HepG2 (cell line): ENCODE data around the gene AJUBA. TPM values are rescaled to one million over a fixed set of nuclear protein-coding genes. Genes with fewer than 3 reads are reported as not detected.

ENCODE experiments used
- ATF7 ChIP-seq, 2 experiments: fragments of 450-650 bp in 1 of 2; sonication (generic) in 1 of 2; formaldehyde crosslinking in 1 of 2; IDR thresholded peaks; 2 replicates each; pipeline versions ENCODE4 v1.4.0 to v1.6.1; 2016 to 2020; ENCODE audit warnings: antibody characterized with exemption in 1 of 2, mild to moderate bottlenecking in 1 of 2, missing genetic modification reagents in 1 of 2
- CENPX ChIP-seq: sonication (generic); formaldehyde crosslinking; IDR thresholded peaks from 2 replicates; pipeline ENCODE4 v1.9.0; 2021; ENCODE audit warnings: mild to moderate bottlenecking, missing genetic modification reagents, moderate library complexity
- HNRNPK ChIP-seq: fragments of 200-400 bp; formaldehyde crosslinking; IDR thresholded peaks from 2 replicates; pipeline ENCODE4 v1.6.1; 2018; ENCODE audit warnings: low read length, low read depth, moderate library complexity, mild to moderate bottlenecking; ENCODE audit not compliant: poor library complexity, severe bottlenecking
- ISX ChIP-seq: sonication (generic); formaldehyde crosslinking; conservative IDR thresholded peaks from 2 replicates; pipeline ENCODE4 v1.5.0; 2020; ENCODE audit warnings: missing genetic modification reagents
- KLF16 ChIP-seq, 2 experiments: sonication (generic) in 1 of 2; formaldehyde crosslinking in 1 of 2; IDR thresholded peaks; 2 replicates each; pipeline versions ENCODE4 v1.6.1 to v1.8.0; 2016 to 2023; ENCODE audit warnings: missing genetic modification reagents in 2 of 2, missing compliant biosample characterization in 1 of 2
- MBD4 ChIP-seq: IDR thresholded peaks from 2 replicates; pipeline ENCODE4 v1.6.1; 2012; ENCODE audit warnings: low read length, inconsistent platforms, borderline replicate concordance
- MED8 ChIP-seq: sonication (generic); formaldehyde crosslinking; IDR thresholded peaks from 2 replicates; pipeline ENCODE4 v1.8.1; 2023; ENCODE audit warnings: mild to moderate bottlenecking, missing genetic modification reagents; ENCODE audit not compliant: insufficient replicate concordance
- MZF1 ChIP-seq: sonication (generic); formaldehyde crosslinking; IDR thresholded peaks from 2 replicates; pipeline ENCODE4 v1.8.1; 2023; ENCODE audit warnings: mild to moderate bottlenecking, missing genetic modification reagents, borderline replicate concordance
- NFE2L1 ChIP-seq: sonication (generic); formaldehyde crosslinking; IDR thresholded peaks from 2 replicates; pipeline ENCODE4 v1.4.0; 2020; ENCODE audit warnings: missing genetic modification reagents, mild to moderate bottlenecking, borderline replicate concordance
- NR1H2 ChIP-seq: sonication (generic); formaldehyde crosslinking; IDR thresholded peaks from 2 replicates; pipeline ENCODE4 v1.8.1; 2022; ENCODE audit warnings: low read depth, missing genetic modification reagents, borderline replicate concordance
- PAF1 ChIP-seq: IDR thresholded peaks from 2 replicates; pipeline ENCODE4 v1.6.1; 2016; ENCODE audit warnings: missing genetic modification reagents, missing compliant biosample characterization
- PAX8 ChIP-seq: sonication (generic); formaldehyde crosslinking; IDR thresholded peaks from 2 replicates; pipeline ENCODE4 v1.8.0; 2022; ENCODE audit warnings: mild to moderate bottlenecking, missing genetic modification reagents, borderline replicate concordance
- SETDB1 ChIP-seq: sonication (generic); formaldehyde crosslinking; IDR thresholded peaks from 2 replicates; pipeline ENCODE4 v1.5.1; 2020; ENCODE audit warnings: missing genetic modification reagents, mild to moderate bottlenecking, borderline replicate concordance
- SIX1 ChIP-seq: sonication (generic); formaldehyde crosslinking; IDR thresholded peaks from 2 replicates; pipeline ENCODE4 v1.4.0; 2020; ENCODE audit warnings: missing genetic modification reagents, borderline replicate concordance
- SMYD3 ChIP-seq: sonication (generic); formaldehyde crosslinking; IDR thresholded peaks from 2 replicates; pipeline ENCODE4 v1.8.1; 2023; ENCODE audit warnings: mild to moderate bottlenecking, missing genetic modification reagents
- SNAPC2 ChIP-seq: sonication (generic); formaldehyde crosslinking; IDR thresholded peaks from 2 replicates; pipeline ENCODE4 v1.8.1; 2022; ENCODE audit warnings: mild to moderate bottlenecking, missing genetic modification reagents
- ZNF17 ChIP-seq: sonication (generic); formaldehyde crosslinking; IDR thresholded peaks from 2 replicates; pipeline ENCODE4 v1.5.0; 2020; ENCODE audit warnings: mild to moderate bottlenecking, missing genetic modification reagents
- ZNF20 ChIP-seq: sonication (generic); formaldehyde crosslinking; IDR thresholded peaks from 2 replicates; pipeline ENCODE4 v1.4.0; 2020; ENCODE audit warnings: mild to moderate bottlenecking, moderate library complexity, missing genetic modification reagents
- ZNF317 ChIP-seq: sonication (generic); formaldehyde crosslinking; IDR thresholded peaks from 2 replicates; pipeline ENCODE4 v1.5.0; 2020; ENCODE audit warnings: mild to moderate bottlenecking, missing genetic modification reagents
- ZNF557 ChIP-seq: sonication (generic); formaldehyde crosslinking; IDR thresholded peaks from 2 replicates; pipeline ENCODE4 v1.4.0; 2020; ENCODE audit warnings: missing genetic modification reagents
- ZNF678 ChIP-seq: sonication (generic); formaldehyde crosslinking; IDR thresholded peaks from 2 replicates; pipeline ENCODE4 v1.4.0; 2020; ENCODE audit warnings: mild to moderate bottlenecking, missing genetic modification reagents
- ZNF720 ChIP-seq: sonication (generic); formaldehyde crosslinking; IDR thresholded peaks from 2 replicates; pipeline ENCODE4 v1.4.0; 2020; ENCODE audit warnings: missing genetic modification reagents
- ZNF878 ChIP-seq: sonication (generic); formaldehyde crosslinking; IDR thresholded peaks from 2 replicates; pipeline ENCODE4 v1.8.1; 2023; ENCODE audit warnings: mild to moderate bottlenecking, missing genetic modification reagents, moderate library complexity
- ZNF879 ChIP-seq: sonication (generic); formaldehyde crosslinking; IDR thresholded peaks from 2 replicates; pipeline ENCODE4 v1.8.1; 2023; ENCODE audit warnings: missing genetic modification reagents
- polyA plus RNA-seq, 8 experiments: library from polyadenylated mRNA; depleted of rRNA in 3 of 8; stranded (reverse) in 7 of 8; unstranded in 1 of 8; fragments of >200 nt; fragmentation: Illumina TruSeq in 4 of 8; extraction: Trizol in 4 of 8; gene quantifications; 2 replicates each; pipeline versions ENCODE4 v1.2.1 to v1.2.3, GENCODE V29; 2011 to 2016; ENCODE audit warnings: low read depth in 4 of 8, missing spikeins in 1 of 8, mixed read lengths in 1 of 8; ENCODE audit not compliant: insufficient read depth in 1 of 8
- total RNA-seq, 5 experiments: library from RNA; depleted of rRNA; stranded (reverse); fragments of >200 nt; fragmentation: Illumina TruSeq; extraction: Trizol; gene quantifications; 2 replicates each; pipeline ENCODE4 v1.2.3, GENCODE V29; 2016; ENCODE audit warnings: low read depth in 1 of 5
- TF ChIP-seq, protein P1 (sequence below): conservative IDR thresholded peaks from 2 replicates; pipeline ENCODE4 v1.6.1; 2018; ENCODE audit warnings: missing genetic modification reagents
- TF ChIP-seq, protein P2 (sequence below): sonication (generic); formaldehyde crosslinking; IDR thresholded peaks from 2 replicates; pipeline ENCODE4 v1.5.0; 2020; ENCODE audit warnings: mild to moderate bottlenecking, low read depth, missing genetic modification reagents, borderline replicate concordance
- TF ChIP-seq, protein P3 (sequence below): sonication (generic); formaldehyde crosslinking; IDR thresholded peaks from 2 replicates; pipeline ENCODE4 v1.8.0; 2022; ENCODE audit warnings: missing genetic modification reagents, mild to moderate bottlenecking, inconsistent platforms, borderline replicate concordance

AJUBA gene
- total and polyA plus RNA-seq, 2 of the 13 experiments (the other 11 are each of a cell fraction or from before 2014, with no cell fraction given): 157 to 241 TPM

DNA sequence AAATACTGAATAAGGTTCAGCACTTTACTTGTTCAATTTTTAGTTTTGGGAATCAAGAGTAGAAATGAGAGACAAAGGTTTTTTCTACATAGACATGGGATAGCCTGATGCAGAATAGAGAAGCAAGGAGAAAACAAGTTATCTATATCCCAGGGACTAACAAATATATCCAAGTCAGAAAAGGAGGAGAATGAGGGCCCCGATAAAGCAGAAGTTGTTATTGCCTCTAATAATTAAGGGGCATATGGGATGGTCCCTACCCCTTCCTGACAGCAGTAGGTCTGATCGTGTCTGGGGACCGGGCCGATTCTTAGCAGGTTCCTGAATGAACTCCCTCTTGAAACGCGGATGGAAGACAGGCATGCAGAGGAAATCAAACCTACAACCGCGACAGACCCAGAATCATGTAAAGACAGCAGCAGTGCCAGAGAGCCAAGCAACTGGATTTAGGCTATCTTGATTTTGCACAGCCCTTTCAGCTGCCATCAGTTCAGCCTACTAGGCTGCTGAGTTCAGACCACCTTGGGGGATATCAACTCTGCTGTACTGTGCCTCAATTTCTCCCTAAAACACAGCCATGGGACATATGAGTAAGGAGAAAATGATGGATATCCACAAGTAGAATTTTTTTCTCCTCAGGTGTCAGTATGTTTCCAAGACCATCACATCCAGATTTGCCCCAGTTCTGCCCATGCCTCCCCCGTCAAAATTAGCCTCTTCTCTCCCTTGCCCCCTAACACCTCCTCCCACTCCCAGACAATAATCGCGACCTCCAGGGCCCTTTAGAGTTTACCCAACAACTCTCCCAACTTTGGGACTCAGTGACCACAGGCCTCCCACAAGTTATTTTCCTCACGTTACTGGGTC, 53.9 kb downstream of the AJUBA start (continued):
- TF ChIP-seq, protein P1, sequence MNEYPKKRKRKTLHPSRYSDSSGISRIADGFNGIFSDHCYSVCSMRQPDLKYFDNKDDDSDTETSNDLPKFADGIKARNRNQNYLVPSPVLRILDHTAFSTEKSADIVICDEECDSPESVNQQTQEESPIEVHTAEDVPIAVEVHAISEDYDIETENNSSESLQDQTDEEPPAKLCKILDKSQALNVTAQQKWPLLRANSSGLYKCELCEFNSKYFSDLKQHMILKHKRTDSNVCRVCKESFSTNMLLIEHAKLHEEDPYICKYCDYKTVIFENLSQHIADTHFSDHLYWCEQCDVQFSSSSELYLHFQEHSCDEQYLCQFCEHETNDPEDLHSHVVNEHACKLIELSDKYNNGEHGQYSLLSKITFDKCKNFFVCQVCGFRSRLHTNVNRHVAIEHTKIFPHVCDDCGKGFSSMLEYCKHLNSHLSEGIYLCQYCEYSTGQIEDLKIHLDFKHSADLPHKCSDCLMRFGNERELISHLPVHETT (CRISPR knock-in tag): 0 out of 2 replicates have a peak, but pooled peaks have one; percentile 24
- TF ChIP-seq SMYD3: peak; percentile 78; the same call in 1 of the 2 replicates
- TF ChIP-seq ZNF878 (CRISPR knock-in tag): peak; percentile 39; the same call in 1 of the 2 replicates
- no peak for TF ChIP-seq SETDB1
- 0 out of 2 replicates have a peak, but pooled peaks have one; percentile 51 for TF ChIP-seq NFE2L1
- TF ChIP-seq SNAPC2 (CRISPR knock-in tag): peak; percentile 21; the same call in 1 of the 2 replicates
- no peak for TF ChIP-seq KLF16 (CRISPR knock-in tag; IDR thresholded peaks at IDR 0.05)
- peak; percentile 37; the same call in 1 of the 2 replicates for TF ChIP-seq SIX1 (CRISPR knock-in tag)
- no peak for TF ChIP-seq ZNF17 (CRISPR knock-in tag)
- TF ChIP-seq HNRNPK: peak; percentile 3
- no peak for TF ChIP-seq ZNF317 (CRISPR knock-in tag)
- TF ChIP-seq CENPX (CRISPR knock-in tag): 0 out of 2 replicates have a peak, but pooled peaks have one; percentile 85
- peak; percentile 31; the same call in 1 of the 2 replicates for TF ChIP-seq PAX8 (CRISPR knock-in tag)
- TF ChIP-seq ZNF879 (CRISPR knock-in tag): peak; percentile 44
- TF ChIP-seq ZNF20: no peak
- no peak for TF ChIP-seq ZNF720
- TF ChIP-seq NR1H2 (CRISPR knock-in tag): no peak
- TF ChIP-seq MBD4: no peak
- TF ChIP-seq, protein P2, sequence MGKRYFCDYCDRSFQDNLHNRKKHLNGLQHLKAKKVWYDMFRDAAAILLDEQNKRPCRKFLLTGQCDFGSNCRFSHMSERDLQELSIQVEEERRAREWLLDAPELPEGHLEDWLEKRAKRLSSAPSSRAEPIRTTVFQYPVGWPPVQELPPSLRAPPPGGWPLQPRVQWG (CRISPR knock-in tag): no peak
- TF ChIP-seq ATF7 (IDR thresholded peaks at IDR 0.05): no peak
- TF ChIP-seq ATF7 (CRISPR knock-in tag; IDR thresholded peaks at IDR 0.05): 0 out of 2 replicates have a peak, but pooled peaks have one; percentile 16
- no peak for TF ChIP-seq MED8
- peak; percentile 65; the same call in 1 of the 2 replicates for TF ChIP-seq ZNF678
- TF ChIP-seq, protein P3, sequence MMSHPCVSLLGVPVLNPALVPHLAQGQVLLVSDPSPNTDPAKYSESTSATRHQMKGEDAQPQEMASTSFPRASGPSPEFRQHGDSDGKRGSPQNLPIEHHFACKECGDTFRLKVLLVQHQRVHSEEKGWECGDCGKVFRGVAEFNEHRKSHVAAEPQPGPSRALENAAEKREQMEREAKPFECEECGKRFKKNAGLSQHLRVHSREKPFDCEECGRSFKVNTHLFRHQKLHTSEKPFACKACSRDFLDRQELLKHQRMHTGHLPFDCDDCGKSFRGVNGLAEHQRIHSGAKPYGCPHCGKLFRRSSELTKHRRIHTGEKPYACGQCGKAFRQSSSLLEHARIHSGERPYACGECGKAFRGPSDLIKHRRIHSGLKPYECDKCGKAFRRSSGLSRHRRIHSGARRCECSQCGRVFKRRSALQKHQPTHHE (CRISPR knock-in tag): no peak
- TF ChIP-seq PAF1: no peak
- 0 out of 2 replicates have a peak, but pooled peaks have one; percentile 13 for TF ChIP-seq ZNF557
- TF ChIP-seq MZF1: no peak
- no peak for TF ChIP-seq ISX (CRISPR knock-in tag)
